Measurements from ENCODE around the gene RIN2. TPM values are rescaled to one million over a fixed set of nuclear protein-coding genes. Genes with fewer than 3 reads are reported as not detected.

RIN2 gene
- total and polyA plus RNA-seq, 7 experiments from 2014 or later, result 0.57 to 20.8 (median 1.3) TPM; not detected in 3

- CTCF ChIA-PET, result no interaction called here
- Mint-ChIP-seq H3K27me3 (peaks cover 0 to 31% (median 8%) of the 10 kb centered on the region in 5 donors), H3K27ac (no peak overlapping the region), H3K4me3 (no peak overlapping the region), H3K4me1 (peaks cover 0 to 2% (median 0%) of the 10 kb centered on the region in 7 donors), H3K9me3 (peaks cover 0 to 2% (median 0%) of the 10 kb centered on the region in 11 donors), H3K36me3 (no peaks in the 10 kb centered on the region)
- no peak for DNase-seq
- Histone ChIP-seq H3K27ac (ENCODE audit: low read depth, low read length) (no peak overlapping the region), H3K4me1 (ENCODE audit: control insufficient read depth in 2 of 2, insufficient read depth in 2 of 2, low read length in 2 of 2) (no peaks in the 10 kb centered on the region), H3K9me3 (ENCODE audit: control insufficient read depth in 2 of 3, low read length in 3 of 3) (no peaks in the 10 kb centered on the region), H3K27me3 (ENCODE audit: control insufficient read depth in 2 of 2, insufficient read depth in 2 of 2, low read length in 2 of 2) (no peaks in the 10 kb centered on the region), H3K4me3 (ENCODE audit: low read length) (no peak overlapping the region), H3K36me3 (ENCODE audit: control insufficient read depth in 2 of 3, insufficient read depth in 3 of 3, low read length in 3 of 3) (no peaks in the 10 kb centered on the region)
- intact Hi-C loops (cut with micrococcal nuclease), result no loop called here
- POLR2A ChIA-PET, result no interaction called here
- ATAC-seq, result peak; percentile 78
Measured at GRCh38 chr20:19737025-19737424, 21.0 kb upstream of the RIN2 start.

- no peak overlapping the region for H3K4me3 Mint-ChIP-seq
- intact Hi-C loops (cut with micrococcal nuclease), result no loop called here
Measured at GRCh38 chr20:19738951-19739350, 19.1 kb upstream of the RIN2 start.

DNA sequence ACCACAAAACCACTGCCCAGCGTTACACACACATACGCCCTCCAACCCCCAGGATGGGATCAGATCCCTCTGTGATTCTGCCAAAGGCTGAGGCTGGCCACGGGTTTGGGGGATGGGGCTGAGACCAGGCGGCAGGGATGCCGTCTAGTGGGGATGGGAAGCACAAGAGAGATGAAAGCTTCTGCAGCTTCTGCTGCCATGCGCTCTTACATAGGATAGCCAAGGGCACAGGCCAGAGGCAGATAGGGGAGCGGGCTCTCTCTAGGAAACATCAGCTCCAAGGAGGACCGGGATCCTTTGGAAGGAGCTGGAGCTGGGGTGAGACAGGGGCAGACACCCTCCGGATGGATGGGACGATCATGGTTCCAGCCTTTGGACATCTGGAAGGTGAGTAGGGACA lies 18.7 kb upstream of the RIN2 start:
- CTCF ChIA-PET, result no interaction called here
- H3K9me3 ChIP-seq (ENCODE audit: control insufficient read depth in 2 of 3, low read length in 3 of 3), result no peaks in the 10 kb centered on the region
- H3K27me3 ChIP-seq (ENCODE audit: control insufficient read depth in 2 of 2, insufficient read depth in 2 of 2, low read length in 2 of 2), result no peaks in the 10 kb centered on the region
- no peak overlapping the region for H3K4me3 Mint-ChIP-seq
- H3K4me3 ChIP-seq (ENCODE audit: low read length), result no peak overlapping the region
- no peak overlapping the region for H3K27ac Mint-ChIP-seq
- peaks cover 0 to 9% (median 4%) of the 10 kb centered on the region in 11 donors for H3K9me3 Mint-ChIP-seq
- H3K4me1 Mint-ChIP-seq, result peaks cover 0 to 4% (median 0%) of the 10 kb centered on the region in 7 donors
- peaks cover 4 to 41% (median 11%) of the 10 kb centered on the region in 5 donors for H3K27me3 Mint-ChIP-seq
- ATAC-seq, result no peak
- DNase-seq, result no peak
- H3K36me3 ChIP-seq (ENCODE audit: control insufficient read depth in 2 of 3, insufficient read depth in 3 of 3, low read length in 3 of 3), result no peaks in the 10 kb centered on the region
- no peaks in the 10 kb centered on the region for H3K4me1 ChIP-seq (ENCODE audit: control insufficient read depth in 2 of 2, insufficient read depth in 2 of 2, low read length in 2 of 2)
- H3K36me3 Mint-ChIP-seq, result no peaks in the 10 kb centered on the region
- H3K27ac ChIP-seq (ENCODE audit: low read depth, low read length), result no peak overlapping the region
- POLR2A ChIA-PET, result no interaction called here
- intact Hi-C loops (cut with micrococcal nuclease), result no loop called here

More at GRCh38 chr20:19738951-19739350, 19.1 kb upstream of the RIN2 start:
- Histone ChIP-seq H3K27me3 (ENCODE audit: control insufficient read depth in 2 of 2, insufficient read depth in 2 of 2, low read length in 2 of 2) (no peaks in the 10 kb centered on the region), H3K4me3 (ENCODE audit: low read length) (no peak overlapping the region), H3K36me3 (ENCODE audit: control insufficient read depth in 2 of 3, insufficient read depth in 3 of 3, low read length in 3 of 3) (no peaks in the 10 kb centered on the region), H3K9me3 (ENCODE audit: control insufficient read depth in 2 of 3, low read length in 3 of 3) (no peaks in the 10 kb centered on the region), H3K27ac (ENCODE audit: low read depth, low read length) (no peak overlapping the region), H3K4me1 (ENCODE audit: control insufficient read depth in 2 of 2, insufficient read depth in 2 of 2, low read length in 2 of 2) (no peaks in the 10 kb centered on the region)
- POLR2A ChIA-PET, result no interaction called here
- DNase-seq (no peak), ATAC-seq (no peak)
- no peak overlapping the region for H3K27ac Mint-ChIP-seq
- peaks cover 0 to 7% (median 4%) of the 10 kb centered on the region in 11 donors for H3K9me3 Mint-ChIP-seq
- CTCF ChIA-PET, result no interaction called here
- H3K36me3 Mint-ChIP-seq, result no peaks in the 10 kb centered on the region
- H3K27me3 Mint-ChIP-seq, result peaks cover 4 to 43% (median 11%) of the 10 kb centered on the region in 5 donors
- peaks cover 0 to 4% (median 0%) of the 10 kb centered on the region in 7 donors for H3K4me1 Mint-ChIP-seq

- no peaks in the 10 kb centered on the region for H3K36me3 Mint-ChIP-seq
- POLR2A ChIA-PET, result no interaction called here
Measured at GRCh38 chr20:19740512-19740911, 17.5 kb upstream of the RIN2 start.

DNA sequence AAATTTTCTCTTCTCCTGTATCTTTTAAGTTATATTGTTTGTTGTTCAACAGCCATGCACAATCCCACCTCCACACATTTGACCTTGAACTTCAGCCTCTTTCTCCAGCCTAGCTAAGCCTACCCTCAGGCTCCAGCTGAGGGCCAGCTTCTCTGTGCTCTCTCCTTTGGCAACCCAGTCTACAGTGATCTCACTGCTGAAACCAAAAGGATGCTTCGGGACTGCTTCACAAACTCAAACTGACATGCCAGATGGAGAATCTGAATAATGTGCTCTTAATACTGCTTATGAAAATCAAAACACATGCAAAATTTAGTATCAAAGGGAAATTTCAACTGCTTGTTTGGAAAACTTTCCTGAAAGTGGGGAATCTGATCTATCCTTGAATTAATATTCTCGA lies 16.1 kb upstream of the RIN2 start:
- ChIA-PET CTCF (no interaction called here), POLR2A (no interaction called here)
- Mint-ChIP-seq H3K4me3 (no peak overlapping the region), H3K4me1 (peaks cover 0 to 4% (median 0%) of the 10 kb centered on the region in 7 donors), H3K9me3 (peaks cover 3 to 27% (median 8%) of the 10 kb centered on the region in 11 donors), H3K27me3 (peaks cover 4 to 37% (median 11%) of the 10 kb centered on the region in 5 donors), H3K27ac (no peak overlapping the region), H3K36me3 (no peaks in the 10 kb centered on the region)
- DNase-seq, result no peak
- Histone ChIP-seq H3K27me3 (ENCODE audit: control insufficient read depth in 2 of 2, insufficient read depth in 2 of 2, low read length in 2 of 2) (no peaks in the 10 kb centered on the region), H3K9me3 (ENCODE audit: control insufficient read depth in 2 of 3, low read length in 3 of 3) (no peaks in the 10 kb centered on the region), H3K4me1 (ENCODE audit: control insufficient read depth in 2 of 2, insufficient read depth in 2 of 2, low read length in 2 of 2) (no peaks in the 10 kb centered on the region), H3K36me3 (ENCODE audit: control insufficient read depth in 2 of 3, insufficient read depth in 3 of 3, low read length in 3 of 3) (no peaks in the 10 kb centered on the region), H3K4me3 (ENCODE audit: low read length) (no peak overlapping the region), H3K27ac (ENCODE audit: low read depth, low read length) (no peak overlapping the region)
- no peak for ATAC-seq
- intact Hi-C loops (cut with micrococcal nuclease), result no loop called here

More at GRCh38 chr20:19740512-19740911, 17.5 kb upstream of the RIN2 start:
- peaks cover 1 to 21% (median 7%) of the 10 kb centered on the region in 11 donors for H3K9me3 Mint-ChIP-seq
- H3K27me3 Mint-ChIP-seq, result peaks cover 4 to 37% (median 11%) of the 10 kb centered on the region in 5 donors
- Histone ChIP-seq H3K9me3 (ENCODE audit: control insufficient read depth in 2 of 3, low read length in 3 of 3) (no peaks in the 10 kb centered on the region), H3K36me3 (ENCODE audit: control insufficient read depth in 2 of 3, insufficient read depth in 3 of 3, low read length in 3 of 3) (no peaks in the 10 kb centered on the region), H3K4me1 (ENCODE audit: control insufficient read depth in 2 of 2, insufficient read depth in 2 of 2, low read length in 2 of 2) (no peaks in the 10 kb centered on the region), H3K27ac (ENCODE audit: low read depth, low read length) (no peak overlapping the region), H3K27me3 (ENCODE audit: control insufficient read depth in 2 of 2, insufficient read depth in 2 of 2, low read length in 2 of 2) (no peaks in the 10 kb centered on the region), H3K4me3 (ENCODE audit: low read length) (no peak overlapping the region)
- DNase-seq (no peak), ATAC-seq (no peak)
- no peak overlapping the region for H3K4me3 Mint-ChIP-seq
- H3K4me1 Mint-ChIP-seq, result peaks cover 0 to 4% (median 0%) of the 10 kb centered on the region in 7 donors
- CTCF ChIA-PET, result no interaction called here
- H3K27ac Mint-ChIP-seq, result no peak overlapping the region
- intact Hi-C loops (cut with micrococcal nuclease), result no loop called here

GRCh38 chr20:19742974-19743639 lies 15.0 kb upstream of the RIN2 start:
- Histone ChIP-seq H3K27ac (ENCODE audit: low read depth, low read length) (no peak overlapping the region), H3K27me3 (ENCODE audit: control insufficient read depth in 2 of 2, insufficient read depth in 2 of 2, low read length in 2 of 2) (no peaks in the 10 kb centered on the region), H3K9me3 (ENCODE audit: control insufficient read depth in 2 of 3, low read length in 3 of 3) (no peaks in the 10 kb centered on the region), H3K4me1 (ENCODE audit: control insufficient read depth in 2 of 2, insufficient read depth in 2 of 2, low read length in 2 of 2) (no peaks in the 10 kb centered on the region), H3K36me3 (ENCODE audit: control insufficient read depth in 2 of 3, insufficient read depth in 3 of 3, low read length in 3 of 3) (no peaks in the 10 kb centered on the region), H3K4me3 (ENCODE audit: low read length) (no peak overlapping the region)
- H3K4me1 Mint-ChIP-seq, result peaks cover 0 to 4% (median 0%) of the 10 kb centered on the region in 7 donors
- H3K9me3 Mint-ChIP-seq, result peaks cover 3 to 33% (median 12%) of the 10 kb centered on the region in 11 donors
- ChIA-PET CTCF (no interaction called here), POLR2A (no interaction called here)
- H3K4me3 Mint-ChIP-seq, result no peak overlapping the region
- intact Hi-C loops (cut with micrococcal nuclease), result no loop called here
- no peaks in the 10 kb centered on the region for H3K36me3 Mint-ChIP-seq
- H3K27me3 Mint-ChIP-seq, result peaks cover 7 to 37% (median 17%) of the 10 kb centered on the region in 5 donors
- ATAC-seq, result peak; percentile 29
- no peak for DNase-seq
- H3K27ac Mint-ChIP-seq, result no peak overlapping the region

- Histone ChIP-seq H3K36me3 (ENCODE audit: control insufficient read depth in 2 of 3, insufficient read depth in 3 of 3, low read length in 3 of 3) (no peaks in the 10 kb centered on the region), H3K27me3 (ENCODE audit: control insufficient read depth in 2 of 2, insufficient read depth in 2 of 2, low read length in 2 of 2) (no peaks in the 10 kb centered on the region), H3K4me1 (ENCODE audit: control insufficient read depth in 2 of 2, insufficient read depth in 2 of 2, low read length in 2 of 2) (no peaks in the 10 kb centered on the region), H3K9me3 (ENCODE audit: control insufficient read depth in 2 of 3, low read length in 3 of 3) (no peaks in the 10 kb centered on the region), H3K4me3 (ENCODE audit: low read length) (no peak overlapping the region), H3K27ac (ENCODE audit: low read depth, low read length) (no peak overlapping the region)
- ChIA-PET POLR2A (no interaction called here), CTCF (no interaction called here)
- Mint-ChIP-seq H3K4me3 (no peak overlapping the region), H3K9me3 (peaks cover 3 to 33% (median 12%) of the 10 kb centered on the region in 11 donors), H3K36me3 (no peaks in the 10 kb centered on the region), H3K27me3 (peaks cover 7 to 35% (median 20%) of the 10 kb centered on the region in 5 donors), H3K27ac (no peak overlapping the region), H3K4me1 (peaks cover 0 to 4% (median 0%) of the 10 kb centered on the region in 7 donors)
- no peak for ATAC-seq
- DNase-seq, result no peak
- intact Hi-C loops (cut with micrococcal nuclease), result no loop called here
Measured at GRCh38 chr20:19743640-19743995, 14.4 kb upstream of the RIN2 start.

Measured in naive thymus-derived CD4-positive, alpha-beta T cell (primary cell).